ENCODE data around the gene SLC6A12.

GRCh38 chr12:212715-213526 lies 1.0 kb downstream of the SLC6A12 start:
- TF ChIP-seq GLI4 (tag by site-specific recombination; IDR thresholded peaks at IDR 0.05): no peak
- TF ChIP-seq CTCF (tag by site-specific recombination; IDR thresholded peaks at IDR 0.05): no peak
- no peak for TF ChIP-seq YY1 (tag by site-specific recombination; IDR thresholded peaks at IDR 0.05)
- TF ChIP-seq FEZF1 (tag by site-specific recombination; IDR thresholded peaks at IDR 0.05): no peak
- TF ChIP-seq ZNF626 (tag by site-specific recombination; IDR thresholded peaks at IDR 0.05): no peak
- TF ChIP-seq SP2 (tag by site-specific recombination; IDR thresholded peaks at IDR 0.05): no peak
- no peak for TF ChIP-seq SETDB1 (IDR thresholded peaks at IDR 0.05; ENCODE audit: insufficient read length, low read length)
- no peak for TF ChIP-seq REST (tag by site-specific recombination; IDR thresholded peaks at IDR 0.05)
